CD4-positive, alpha-beta T cell (primary cell): ENCODE data around the gene BNIP2. TPM values are rescaled to one million over a fixed set of nuclear protein-coding genes. Genes with fewer than 3 reads are reported as not detected.

Source experiments
- ATAC-seq: fragments of 200-7000 bp; cut with Tn5 transposase; one replicate; pipeline ENCODE4 v1.10.0; 2022; ENCODE audit warnings: mild to moderate bottlenecking; ENCODE audit not compliant: poor library complexity
- CTCF ChIA-PET: fragments of 350-600 bp; sonication (Branson Sonifier 250); formaldehyde crosslinking; loops from one replicate; lab custom pipeline; 2021; ENCODE audit warnings: antibody characterized with exemption, inconsistent platforms; lab: Charles Lee
- POLR2A ChIA-PET: fragments of 350-600 bp; sonication (Branson Sonifier 250); formaldehyde crosslinking; loops from one replicate; lab custom pipeline; 2021; ENCODE audit warnings: antibody characterized with exemption, inconsistent platforms; lab: Charles Lee
- DNase-seq, 14 experiments: peaks; one replicate each; pipeline ENCODE4 v3.0.0-alpha.2; 2013 to 2020; ENCODE audit warnings: mixed read lengths in 2 of 14
- H3K27ac ChIP-seq, 2 donors: one replicate each; pipeline versions ENCODE4 v1.5.1 to v1.7.0; 2013; ENCODE audit warnings: low read length in 2 of 2, low read depth in 1 of 2, mild to moderate bottlenecking in 1 of 2
- H3K27me3 ChIP-seq, 2 experiments: 1 replicate in 1 of 2; 2 replicates in 1 of 2; pipeline versions ENCODE4 v1.6.1 to v1.7.0; 2013; ENCODE audit warnings: low read length in 2 of 2, control low read depth in 1 of 2, mild to moderate bottlenecking in 1 of 2, moderate library complexity in 1 of 2; ENCODE audit not compliant: insufficient read depth in 2 of 2, control insufficient read depth in 1 of 2
- H3K36me3 ChIP-seq: one replicate; pipeline ENCODE4 v1.6.1; 2013; ENCODE audit warnings: low read length, control low read depth; ENCODE audit not compliant: insufficient read depth
- H3K4me1 ChIP-seq: one replicate; pipeline ENCODE4 v1.6.1; 2013; ENCODE audit warnings: low read length, control low read depth; ENCODE audit not compliant: insufficient read depth
- H3K4me3 ChIP-seq: one replicate; pipeline ENCODE4 v1.5.1; 2013; ENCODE audit warnings: mild to moderate bottlenecking, low read length, moderate library complexity
- H3K9me3 ChIP-seq, 2 experiments: 1 replicate in 1 of 2; 2 replicates in 1 of 2; pipeline versions ENCODE4 v1.6.1 to v1.7.0; 2013; ENCODE audit warnings: low read length in 2 of 2, mild to moderate bottlenecking in 2 of 2, control low read depth in 1 of 2, moderate library complexity in 1 of 2; ENCODE audit not compliant: control insufficient read depth in 1 of 2, insufficient read depth in 1 of 2
- H3K27ac Mint-ChIP-seq: one replicate; pipeline ENCODE4 v1.8.0; 2020; ENCODE audit warnings: mixed read lengths
- H3K27me3 Mint-ChIP-seq: one replicate; pipeline ENCODE4 v1.8.0; 2021; ENCODE audit warnings: mixed read lengths
- H3K36me3 Mint-ChIP-seq: one replicate; pipeline ENCODE4 v1.8.0; 2021; ENCODE audit warnings: low read depth, mixed read lengths
- H3K4me1 Mint-ChIP-seq: one replicate; pipeline ENCODE4 v1.8.0; 2021; ENCODE audit warnings: low read depth, mixed read lengths
- H3K4me3 Mint-ChIP-seq: one replicate; pipeline ENCODE4 v1.8.0; 2020; ENCODE audit warnings: mild to moderate bottlenecking, mixed read lengths
- H3K9me3 Mint-ChIP-seq: one replicate; pipeline ENCODE4 v1.8.0; 2020; ENCODE audit warnings: mixed read lengths
- intact Hi-C, 2 experiments: fragments of 100-400 bp; cut with DNase I in 1 of 2; cut with micrococcal nuclease in 1 of 2; formaldehyde crosslinking; loops; one replicate each; pipeline versions ENCODE4 v1.15.1 to v1.9.0; 2023 to 2025; cut with DNase I, micrococcal nuclease
- total RNA-seq, 174 experiments: library from RNA in 2 of 174; stranded (reverse) in 2 of 174; gene quantifications; one replicate each; pipeline ENCODE4 v1.2.3 and lab custom pipeline; 2021 to 2026
- TF ChIP-seq, protein P1 (sequence below): fragments of 200-600 bp; IDR thresholded peaks from one replicate; pipeline ENCODE4 v1.8.0; 2022; ENCODE audit warnings: antibody characterized with exemption, mild to moderate bottlenecking

BNIP2 gene
- total RNA-seq, 2 experiments from 2014 or later = 109 TPM

DNA sequence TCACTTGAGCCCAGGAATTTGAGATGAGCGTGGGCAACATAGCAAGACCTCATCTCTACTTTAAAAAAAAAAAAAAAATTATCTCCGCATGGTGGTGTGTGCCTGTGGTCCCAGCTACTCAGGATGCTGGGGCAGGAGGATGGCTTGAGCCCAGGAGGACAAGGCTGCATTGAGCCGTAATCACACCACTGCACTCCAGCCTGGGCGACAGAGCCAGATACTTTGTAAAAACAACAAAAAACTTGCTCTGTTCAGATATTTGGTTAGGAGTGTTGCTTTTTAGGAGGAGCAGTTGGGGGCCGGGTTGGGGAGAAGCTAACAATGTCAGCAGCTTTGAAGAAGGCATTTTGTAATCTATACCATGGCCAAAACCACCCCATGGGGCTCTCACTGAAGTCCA lies 73.5 kb downstream of the BNIP2 start:
- intact Hi-C loops = no loop called here
- ChIA-PET POLR2A (no interaction called here), CTCF (no interaction called here)
- H3K4me3 Mint-ChIP-seq = no peak overlapping the region
- Histone ChIP-seq H3K9me3 (no peaks in the 10 kb centered on the region), H3K27ac (no peak overlapping the region), H3K4me1 (peaks cover 4% of the 10 kb centered on the region), H3K4me3 (no peak overlapping the region), H3K27me3 (peaks cover 9 to 14% of the 10 kb centered on the region in 2 experiments), H3K36me3 (no peaks in the 10 kb centered on the region)
- TF ChIP-seq, protein P1, sequence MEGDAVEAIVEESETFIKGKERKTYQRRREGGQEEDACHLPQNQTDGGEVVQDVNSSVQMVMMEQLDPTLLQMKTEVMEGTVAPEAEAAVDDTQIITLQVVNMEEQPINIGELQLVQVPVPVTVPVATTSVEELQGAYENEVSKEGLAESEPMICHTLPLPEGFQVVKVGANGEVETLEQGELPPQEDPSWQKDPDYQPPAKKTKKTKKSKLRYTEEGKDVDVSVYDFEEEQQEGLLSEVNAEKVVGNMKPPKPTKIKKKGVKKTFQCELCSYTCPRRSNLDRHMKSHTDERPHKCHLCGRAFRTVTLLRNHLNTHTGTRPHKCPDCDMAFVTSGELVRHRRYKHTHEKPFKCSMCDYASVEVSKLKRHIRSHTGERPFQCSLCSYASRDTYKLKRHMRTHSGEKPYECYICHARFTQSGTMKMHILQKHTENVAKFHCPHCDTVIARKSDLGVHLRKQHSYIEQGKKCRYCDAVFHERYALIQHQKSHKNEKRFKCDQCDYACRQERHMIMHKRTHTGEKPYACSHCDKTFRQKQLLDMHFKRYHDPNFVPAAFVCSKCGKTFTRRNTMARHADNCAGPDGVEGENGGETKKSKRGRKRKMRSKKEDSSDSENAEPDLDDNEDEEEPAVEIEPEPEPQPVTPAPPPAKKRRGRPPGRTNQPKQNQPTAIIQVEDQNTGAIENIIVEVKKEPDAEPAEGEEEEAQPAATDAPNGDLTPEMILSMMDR = no peak
- peaks cover 13% of the 10 kb centered on the region for H3K4me1 Mint-ChIP-seq
- no peak for ATAC-seq
- DNase-seq = no peak
- peaks cover 30% of the 10 kb centered on the region for H3K27me3 Mint-ChIP-seq
- H3K36me3 Mint-ChIP-seq = no peaks in the 10 kb centered on the region
- peaks cover 2% of the 10 kb centered on the region for H3K9me3 Mint-ChIP-seq
- no peak overlapping the region for H3K27ac Mint-ChIP-seq

DNA sequence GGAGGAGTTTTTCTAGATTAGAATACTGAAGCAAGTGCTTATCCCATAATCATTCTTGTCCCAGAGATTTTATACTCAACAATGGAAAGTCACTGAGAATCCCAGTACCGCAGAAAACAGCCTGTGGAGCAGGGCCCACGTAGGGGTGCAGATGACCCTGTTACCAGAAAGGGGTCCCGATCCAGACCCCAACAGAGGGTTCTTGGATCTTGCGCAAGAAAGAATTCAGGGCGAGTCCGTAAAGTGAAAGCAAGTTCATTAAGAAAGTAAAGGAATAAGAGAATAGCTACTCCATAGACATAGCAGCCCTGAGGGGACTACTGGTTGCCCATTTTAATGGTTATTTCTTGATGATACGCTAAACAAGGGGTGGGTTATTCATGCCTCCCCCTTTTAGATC lies 75.0 kb downstream of the BNIP2 start:
- ATAC-seq (no peak), DNase-seq (no peak)
- Mint-ChIP-seq H3K27me3 (peaks cover 24% of the 10 kb centered on the region), H3K4me3 (no peak overlapping the region), H3K4me1 (peaks cover 13% of the 10 kb centered on the region), H3K36me3 (no peaks in the 10 kb centered on the region), H3K9me3 (peaks cover 2% of the 10 kb centered on the region), H3K27ac (no peak overlapping the region)
- H3K36me3 ChIP-seq = no peaks in the 10 kb centered on the region
- H3K27ac ChIP-seq = no peak overlapping the region
- TF ChIP-seq, protein P1 = no peak
- ChIA-PET CTCF (no interaction called here), POLR2A (no interaction called here)
- peaks cover 4% of the 10 kb centered on the region for H3K4me1 ChIP-seq
- intact Hi-C loops = no loop called here
- peaks cover 0 to 6% of the 10 kb centered on the region in 2 experiments for H3K9me3 ChIP-seq
- H3K4me3 ChIP-seq = no peak overlapping the region
- H3K27me3 ChIP-seq = peaks cover 7 to 14% of the 10 kb centered on the region in 2 experiments

DNA sequence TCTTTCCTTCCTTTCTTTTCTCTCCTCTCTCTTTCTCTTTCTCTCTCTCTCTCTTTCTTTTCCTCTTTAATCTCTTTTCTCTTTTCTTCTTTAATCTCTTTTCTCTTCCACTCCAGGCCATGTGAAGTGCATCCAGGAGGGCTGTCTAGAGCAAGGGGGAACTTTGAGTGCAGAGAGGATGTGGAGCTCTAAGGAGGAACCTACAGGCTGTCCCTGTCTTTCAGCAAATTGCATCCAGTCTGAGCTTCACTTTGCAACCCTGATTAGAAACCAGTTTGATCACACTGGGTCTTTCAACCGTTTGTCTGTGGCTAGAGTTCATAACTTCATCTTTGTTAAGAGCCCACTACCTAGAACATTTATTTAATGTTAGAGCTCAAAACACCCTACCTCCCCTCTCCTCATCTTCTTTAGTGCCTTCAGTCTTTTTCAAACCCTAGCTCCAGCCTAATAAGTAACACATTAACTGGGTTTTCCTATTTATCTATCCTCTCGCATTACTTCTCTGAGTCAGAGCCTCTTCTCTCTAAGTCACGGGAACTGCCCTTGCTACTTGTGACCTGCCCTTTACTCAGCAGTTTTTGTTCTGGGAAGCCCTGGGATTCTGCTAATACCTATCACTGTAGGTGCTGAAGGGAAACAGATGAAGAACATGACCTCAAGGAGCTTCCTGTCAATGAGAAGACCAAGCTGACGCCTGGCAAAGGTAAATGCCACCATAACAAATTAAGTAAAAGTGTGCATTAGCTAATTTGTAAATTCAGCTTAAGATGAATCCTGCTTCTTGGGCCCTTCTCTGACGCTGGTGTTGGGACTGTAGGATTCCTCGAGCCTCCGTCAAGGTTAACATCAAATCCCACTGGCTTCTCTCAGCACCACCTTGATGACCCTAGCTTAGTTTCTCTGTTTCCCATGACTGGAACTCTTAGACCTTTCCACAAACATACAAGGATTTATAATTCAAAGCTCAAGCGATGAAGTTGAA lies 77.6 kb downstream of the BNIP2 start, which contains the start of gene GCNT3:
TSS of gene GCNT3 (plus strand) at position 508 of the 985 bp plus-strand sequence. CDS start 6,456 bp downstream, outside the sequence.
- Mint-ChIP-seq H3K27me3 (peaks cover 20% of the 10 kb centered on the region), H3K9me3 (peaks cover 2% of the 10 kb centered on the region), H3K36me3 (no peaks in the 10 kb centered on the region), H3K27ac (no peak within 1 kb of the TSS), H3K4me3 (no peak within 1 kb of the TSS), H3K4me1 (peaks cover 13% of the 10 kb centered on the region)
- Histone ChIP-seq H3K27ac (no peak within 1 kb of the TSS), H3K36me3 (no peaks in the 10 kb centered on the region), H3K9me3 (peaks cover 0 to 6% of the 10 kb centered on the region in 2 experiments), H3K4me1 (peaks cover 4% of the 10 kb centered on the region), H3K4me3 (no peak within 1 kb of the TSS), H3K27me3 (peaks cover 0 to 6% of the 10 kb centered on the region in 2 experiments)
- ChIA-PET POLR2A (no interaction called here), CTCF (no interaction called here)
- intact Hi-C loops = no loop called here
- TF ChIP-seq, protein P1 = no peak
- DNase-seq (no peak), ATAC-seq (no peak)
